Measurements from ENCODE around the gene ADGRV1.

DNA sequence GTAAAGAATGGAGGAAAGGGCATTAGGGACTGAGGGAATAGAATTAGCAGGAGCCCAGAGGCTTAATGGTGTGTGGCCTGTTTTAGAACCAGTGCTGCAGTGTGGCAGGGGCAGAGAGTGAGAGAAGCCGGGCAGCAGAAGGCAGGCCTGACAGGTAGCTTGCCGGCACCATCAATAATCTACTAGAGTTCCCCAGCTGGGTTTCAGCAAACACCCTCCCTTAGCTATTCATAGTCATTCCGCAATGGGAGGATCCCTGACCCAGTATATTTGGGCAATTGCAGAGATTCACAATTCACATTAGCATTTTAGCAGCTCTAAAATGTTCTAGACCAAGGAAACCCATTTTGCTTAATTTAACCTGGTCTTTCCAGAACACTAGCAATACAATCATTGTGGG, 596.7 kb downstream of the ADGRV1 start:
- TF ChIP-seq, protein P1, sequence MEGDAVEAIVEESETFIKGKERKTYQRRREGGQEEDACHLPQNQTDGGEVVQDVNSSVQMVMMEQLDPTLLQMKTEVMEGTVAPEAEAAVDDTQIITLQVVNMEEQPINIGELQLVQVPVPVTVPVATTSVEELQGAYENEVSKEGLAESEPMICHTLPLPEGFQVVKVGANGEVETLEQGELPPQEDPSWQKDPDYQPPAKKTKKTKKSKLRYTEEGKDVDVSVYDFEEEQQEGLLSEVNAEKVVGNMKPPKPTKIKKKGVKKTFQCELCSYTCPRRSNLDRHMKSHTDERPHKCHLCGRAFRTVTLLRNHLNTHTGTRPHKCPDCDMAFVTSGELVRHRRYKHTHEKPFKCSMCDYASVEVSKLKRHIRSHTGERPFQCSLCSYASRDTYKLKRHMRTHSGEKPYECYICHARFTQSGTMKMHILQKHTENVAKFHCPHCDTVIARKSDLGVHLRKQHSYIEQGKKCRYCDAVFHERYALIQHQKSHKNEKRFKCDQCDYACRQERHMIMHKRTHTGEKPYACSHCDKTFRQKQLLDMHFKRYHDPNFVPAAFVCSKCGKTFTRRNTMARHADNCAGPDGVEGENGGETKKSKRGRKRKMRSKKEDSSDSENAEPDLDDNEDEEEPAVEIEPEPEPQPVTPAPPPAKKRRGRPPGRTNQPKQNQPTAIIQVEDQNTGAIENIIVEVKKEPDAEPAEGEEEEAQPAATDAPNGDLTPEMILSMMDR (conservative IDR thresholded peaks at IDR 0.05; ENCODE audit: low read depth, low read length) = no peak
- TF ChIP-seq EZH2 (IDR thresholded peaks at IDR 0.05; ENCODE audit: borderline replicate concordance, low read depth, low read length, poor library complexity, severe bottlenecking) = no peak

Measured in A673 (cell line).